Measurements from ENCODE around the gene MRPS11.

DNA sequence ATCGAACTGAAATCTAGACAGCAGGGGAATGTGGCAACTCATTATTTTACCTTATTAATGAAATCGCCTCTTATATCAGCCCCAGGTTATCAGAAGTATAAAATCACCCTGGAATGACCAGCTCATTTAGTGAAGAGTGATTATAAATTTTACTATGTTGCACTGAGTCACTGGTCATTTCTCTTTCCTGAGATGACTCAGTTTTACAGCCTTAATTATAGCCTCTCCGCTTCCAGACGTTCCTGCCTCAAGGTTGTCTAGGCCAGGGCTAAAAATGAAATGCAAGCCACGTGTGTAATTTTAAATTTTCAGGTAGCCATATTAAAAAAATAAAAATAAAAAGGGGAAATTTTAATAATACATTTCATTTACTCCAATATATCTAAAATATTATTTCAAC, 45.7 kb downstream of the MRPS11 start:
- TF ChIP-seq EZH2 (IDR thresholded peaks at IDR 0.05; ENCODE audit: borderline replicate concordance, low read depth, low read length): no peak
- no peak for TF ChIP-seq C11orf30 (IDR thresholded peaks at IDR 0.05; ENCODE audit: low read depth)

Measured in K562 (cell line).